HUES64 (cell line): ENCODE results near the gene MIPEP.
"Not testable (repeated sequence)": the region's sequence is repeated elsewhere in the genome, so short reads cannot be mapped to it uniquely, and the experiment has no call there.

Experiments used
- H3K27ac ChIP-seq: 2 replicates; pipeline ENCODE4 v1.7.0; 2013; ENCODE audit warnings: low read depth, low read length, inconsistent platforms
- H3K27me3 ChIP-seq: 2 replicates; pipeline ENCODE4 v1.6.1; 2013; ENCODE audit warnings: mild to moderate bottlenecking, low read length; ENCODE audit not compliant: insufficient read depth
- H3K36me3 ChIP-seq: 2 replicates; pipeline ENCODE4 v1.6.1; 2013; ENCODE audit warnings: mild to moderate bottlenecking, low read length; ENCODE audit not compliant: insufficient read depth
- H3K4me1 ChIP-seq: 2 replicates; pipeline ENCODE4 v1.6.1; 2013; ENCODE audit warnings: mild to moderate bottlenecking, low read length, moderate library complexity; ENCODE audit not compliant: insufficient read depth
- H3K4me3 ChIP-seq: 2 replicates; pipeline ENCODE4 v1.5.1; 2013; ENCODE audit warnings: mild to moderate bottlenecking, low read length, moderate library complexity
- H3K9ac ChIP-seq: 2 replicates; pipeline ENCODE4 v1.6.1; 2013; ENCODE audit warnings: mild to moderate bottlenecking, low read depth, low read length
- H3K9me3 ChIP-seq: 2 replicates; pipeline ENCODE4 v1.6.1; 2013; ENCODE audit warnings: low read depth, low read length; ENCODE audit not compliant: insufficient read depth
- WGBS: fragments of 150-250, 120-280 bp; methylation state at CpG from one replicate; pipeline ENCODE4 v1.1.7; 2013; ENCODE audit warnings: missing lambda C conversion rate; 5-methylcytosine and 5-hydroxymethylcytosine counted together

The MIPEP gene

DNA sequence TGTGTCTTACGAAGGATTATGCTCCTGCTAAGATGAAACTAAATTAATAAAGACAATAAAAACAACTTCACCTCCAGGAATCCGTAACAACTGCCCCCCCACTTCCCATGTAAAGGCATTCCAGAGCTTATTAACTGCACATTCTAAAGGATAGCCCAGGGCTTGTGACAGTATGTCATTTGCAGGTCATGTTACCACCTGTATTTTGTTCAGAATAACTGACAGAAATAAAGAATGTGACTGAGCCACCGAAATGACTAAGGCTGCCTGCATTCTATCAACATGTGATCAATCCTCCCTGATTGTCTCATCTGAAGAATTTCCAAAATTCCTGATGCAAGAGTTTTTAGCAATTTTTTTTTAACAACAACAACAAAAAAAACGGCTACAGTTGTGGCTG lies 117.2 kb downstream of the MIPEP start:
- H3K9me3 ChIP-seq: no peaks in the 10 kb centered on the region
- H3K9ac ChIP-seq: no peak overlapping the region
- no peak overlapping the region for H3K4me3 ChIP-seq
- no peak overlapping the region for H3K27ac ChIP-seq
- H3K36me3 ChIP-seq: no peaks in the 10 kb centered on the region
- no peaks in the 10 kb centered on the region for H3K4me1 ChIP-seq
- no peaks in the 10 kb centered on the region for H3K27me3 ChIP-seq
- WGBS: 89% methylated on average over 2 of the region's 4 CpGs

DNA sequence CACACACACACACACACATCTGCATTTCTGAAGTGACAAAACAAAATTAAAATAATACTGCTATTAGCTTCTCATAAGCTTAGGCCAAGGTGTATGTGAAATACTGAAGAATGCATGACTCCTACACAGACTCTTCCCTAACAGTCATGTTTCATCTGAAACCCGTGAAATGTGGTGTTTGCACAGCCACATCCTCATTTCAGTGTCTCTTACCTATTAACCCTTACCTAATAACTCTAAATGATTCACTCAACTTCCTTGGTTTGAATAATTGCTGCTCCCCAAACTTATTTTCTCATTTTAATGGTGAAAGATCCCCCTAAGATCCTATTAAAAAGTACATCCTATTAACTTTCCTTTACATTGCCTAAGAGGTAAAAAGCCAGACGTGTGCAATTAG lies 117.6 kb downstream of the MIPEP start:
- WGBS: 83% methylated on average over 1 of the region's 2 CpGs
- Histone ChIP-seq H3K9me3 (no peaks in the 10 kb centered on the region), H3K27me3 (no peaks in the 10 kb centered on the region), H3K4me1 (no peaks in the 10 kb centered on the region), H3K36me3 (no peaks in the 10 kb centered on the region), H3K27ac (no peak overlapping the region), H3K9ac (no peak overlapping the region), H3K4me3 (no peak overlapping the region)

DNA sequence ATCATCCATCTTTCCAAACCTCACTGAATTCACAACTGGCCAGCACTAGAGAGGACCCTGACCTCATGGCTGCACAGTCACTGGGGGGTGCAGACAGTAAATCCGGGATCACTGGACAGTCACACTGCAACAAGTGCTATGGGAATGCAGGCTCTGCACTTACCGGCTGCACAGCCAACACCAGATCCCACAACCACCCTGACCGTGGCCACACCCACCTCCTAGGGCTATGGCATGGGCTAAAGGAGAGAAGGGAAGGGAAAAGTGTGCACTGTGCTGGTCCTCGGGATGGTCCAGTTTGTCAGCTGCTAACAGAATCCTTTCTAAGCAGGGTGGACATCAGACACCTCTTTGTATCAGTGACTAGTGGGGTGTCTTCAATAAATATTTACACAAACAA lies 118.2 kb downstream of the MIPEP start:
- Histone ChIP-seq H3K27me3 (no peaks in the 10 kb centered on the region), H3K27ac (no peak overlapping the region), H3K36me3 (no peaks in the 10 kb centered on the region), H3K4me1 (no peaks in the 10 kb centered on the region), H3K4me3 (no peak overlapping the region), H3K9ac (no peak overlapping the region), H3K9me3 (no peaks in the 10 kb centered on the region)
- WGBS: 89% methylated on average over 4 of the region's 4 CpGs

DNA sequence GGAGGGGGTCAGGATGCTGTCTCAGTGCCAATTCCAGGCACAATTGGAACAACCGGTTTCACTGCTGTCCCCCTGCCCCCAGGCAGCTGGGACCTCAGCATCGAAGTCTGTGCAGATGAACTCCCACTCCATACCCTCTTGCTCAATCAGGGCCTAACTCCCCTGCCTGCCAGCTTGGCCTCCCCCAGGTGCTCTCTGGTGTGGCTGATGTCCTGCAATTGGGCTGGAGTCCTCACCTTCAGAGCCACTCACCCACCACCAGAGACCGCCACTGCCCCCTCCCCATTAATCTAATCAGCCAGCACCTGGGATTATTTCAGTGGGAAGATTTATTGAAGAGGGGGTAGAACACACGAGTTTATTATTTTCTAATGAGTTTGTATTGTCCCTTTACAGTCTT lies 118.8 kb downstream of the MIPEP start:
- Histone ChIP-seq H3K9me3 (no peaks in the 10 kb centered on the region), H3K27me3 (no peaks in the 10 kb centered on the region), H3K4me1 (no peaks in the 10 kb centered on the region), H3K4me3 (no peak overlapping the region), H3K9ac (no peak overlapping the region), H3K36me3 (no peaks in the 10 kb centered on the region), H3K27ac (no peak overlapping the region)
- 90% methylated on average over 3 of the region's 4 CpGs for WGBS

DNA sequence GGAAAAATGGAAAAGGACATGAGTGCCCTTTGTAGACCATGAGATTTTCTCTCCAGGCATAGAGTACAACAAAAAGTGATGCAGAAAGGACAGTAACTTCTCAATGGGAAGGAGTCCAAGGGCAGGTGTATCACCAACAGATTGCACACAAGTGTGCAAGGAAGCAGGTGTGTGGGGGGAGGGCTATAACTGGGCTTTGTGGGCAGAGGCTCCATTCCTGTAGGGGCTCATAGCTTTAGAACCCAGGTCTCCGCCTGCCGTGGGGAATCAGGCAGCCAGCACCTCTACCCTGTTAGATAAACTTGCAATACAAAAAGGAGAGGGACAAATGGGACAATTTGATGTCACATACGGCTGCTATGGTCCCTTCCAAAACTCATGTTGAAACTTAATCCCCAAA lies 119.8 kb downstream of the MIPEP start:
- H3K4me1 ChIP-seq: no peaks in the 10 kb centered on the region
- 92% methylated on average over 3 of the region's 3 CpGs for WGBS
- no peak overlapping the region for H3K9ac ChIP-seq
- H3K27ac ChIP-seq: no peak overlapping the region
- no peaks in the 10 kb centered on the region for H3K9me3 ChIP-seq
- no peaks in the 10 kb centered on the region for H3K27me3 ChIP-seq
- H3K4me3 ChIP-seq: no peak overlapping the region
- no peaks in the 10 kb centered on the region for H3K36me3 ChIP-seq

DNA sequence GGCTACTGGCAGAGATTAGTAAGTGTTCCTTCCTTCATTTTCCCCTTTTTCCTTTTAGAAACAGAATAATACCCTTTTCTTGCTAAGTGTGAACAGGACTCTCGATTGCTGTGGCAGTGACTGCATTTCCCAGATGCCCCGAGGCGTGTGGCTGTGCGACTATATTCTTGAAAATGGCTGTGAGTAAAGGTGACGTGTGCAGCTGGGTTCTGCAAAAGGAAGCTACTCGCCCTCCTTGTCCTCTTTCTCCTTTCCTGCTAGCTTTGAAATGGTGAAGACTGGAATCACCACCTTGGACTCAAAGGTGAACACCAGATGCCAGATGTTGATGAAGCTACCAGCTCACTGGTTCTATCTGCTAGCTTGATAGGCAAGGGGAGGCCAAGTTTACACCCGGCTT lies 121.4 kb downstream of the MIPEP start:
- WGBS: 93% methylated on average over 7 of the region's 7 CpGs
- Histone ChIP-seq H3K9ac (no peak overlapping the region), H3K9me3 (no peaks in the 10 kb centered on the region), H3K27ac (no peak overlapping the region), H3K36me3 (no peaks in the 10 kb centered on the region), H3K4me1 (no peaks in the 10 kb centered on the region), H3K4me3 (no peak overlapping the region), H3K27me3 (no peaks in the 10 kb centered on the region)

DNA sequence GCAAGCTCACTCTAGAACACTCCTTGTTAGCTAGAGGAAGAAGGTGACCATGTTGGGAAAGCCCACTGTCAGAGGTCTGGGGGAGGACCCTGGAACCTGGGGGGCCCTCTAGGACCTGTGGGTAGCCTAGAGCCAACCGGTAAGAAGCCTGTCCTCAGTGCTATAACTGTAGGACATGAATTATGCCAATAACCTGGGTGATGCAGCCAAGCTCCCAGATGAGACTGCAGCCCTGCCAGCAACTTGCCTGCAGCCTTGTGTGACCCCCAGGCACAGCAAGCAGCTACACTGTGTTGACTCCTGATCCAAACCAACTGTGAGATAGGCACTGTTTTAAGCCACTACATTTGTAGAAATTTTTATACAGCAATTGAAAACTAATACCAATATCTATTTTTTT lies 122.3 kb downstream of the MIPEP start:
- Histone ChIP-seq H3K36me3 (no peaks in the 10 kb centered on the region), H3K9me3 (no peaks in the 10 kb centered on the region), H3K27me3 (no peaks in the 10 kb centered on the region), H3K4me3 (no peak overlapping the region), H3K27ac (no peak overlapping the region), H3K9ac (no peak overlapping the region), H3K4me1 (no peaks in the 10 kb centered on the region)
- 78% methylated on average over 1 of the region's 1 CpG for whole genome bisulfite sequencing

DNA sequence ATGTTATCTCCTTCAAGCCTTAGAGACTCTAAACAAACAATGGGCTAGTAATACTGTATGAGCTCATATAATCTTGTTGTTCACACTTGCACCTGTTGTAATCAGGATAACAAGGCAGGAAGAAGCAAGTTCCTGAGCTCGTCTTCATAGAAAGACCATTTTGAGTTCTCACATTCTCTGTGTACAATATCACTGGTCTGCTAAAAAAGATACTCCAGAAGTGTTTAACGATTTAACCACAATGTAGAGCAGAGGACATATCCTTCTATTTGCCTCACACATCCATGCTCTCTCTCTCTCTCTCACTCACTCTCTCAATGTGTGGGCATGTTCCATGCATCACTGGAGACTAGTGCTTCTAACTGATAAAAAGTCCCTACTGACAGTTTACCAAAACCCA lies 122.9 kb downstream of the MIPEP start:
- H3K9ac ChIP-seq: no peak overlapping the region
- no peaks in the 10 kb centered on the region for H3K4me1 ChIP-seq
- H3K4me3 ChIP-seq: no peak overlapping the region
- no peaks in the 10 kb centered on the region for H3K27me3 ChIP-seq
- H3K36me3 ChIP-seq: no peaks in the 10 kb centered on the region
- H3K9me3 ChIP-seq: no peaks in the 10 kb centered on the region
- no peak overlapping the region for H3K27ac ChIP-seq
- 93% methylated on average over 2 of the region's 2 CpGs for WGBS

DNA sequence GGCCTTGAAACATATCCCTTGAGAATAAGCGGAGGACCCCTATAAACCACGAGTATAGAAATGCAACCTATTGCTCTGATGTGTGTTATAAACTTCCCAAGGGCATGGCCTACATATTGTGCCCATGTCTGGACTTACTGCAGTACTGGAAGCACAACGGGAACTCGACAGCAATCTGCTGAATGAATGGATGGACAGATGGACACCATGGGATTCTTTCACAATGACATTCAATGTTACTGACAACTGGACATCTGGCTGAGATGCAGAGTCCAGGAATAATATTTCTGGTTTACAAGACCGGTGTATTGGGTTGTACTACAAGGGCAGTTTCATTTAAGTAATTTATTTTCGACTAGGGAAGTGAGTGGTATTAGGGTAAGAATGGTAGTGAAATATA lies 123.7 kb downstream of the MIPEP start:
- Histone ChIP-seq H3K27ac (no peak overlapping the region), H3K9ac (no peak overlapping the region), H3K9me3 (no peaks in the 10 kb centered on the region), H3K4me3 (no peak overlapping the region), H3K27me3 (no peaks in the 10 kb centered on the region), H3K4me1 (no peaks in the 10 kb centered on the region), H3K36me3 (no peaks in the 10 kb centered on the region)
- WGBS: 97% methylated on average over 6 of the region's 6 CpGs

DNA sequence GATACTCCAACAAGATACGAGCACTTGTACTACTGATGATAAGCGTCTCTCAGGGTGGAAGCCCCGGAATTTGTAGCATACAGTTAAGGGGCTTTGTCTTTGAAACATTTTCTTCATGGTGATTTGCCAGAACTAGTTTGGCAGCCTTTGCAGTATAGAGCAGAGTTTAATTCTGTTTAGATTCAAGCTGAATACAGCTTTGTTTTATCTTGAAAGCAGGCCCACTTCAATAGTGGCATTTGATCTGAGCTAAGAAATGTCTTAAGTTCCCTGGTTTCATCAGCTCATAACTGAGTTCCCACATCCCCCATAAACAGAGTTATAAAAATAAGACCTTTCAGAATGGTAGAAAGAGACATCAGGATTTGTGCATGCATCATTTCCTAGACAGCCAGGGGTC lies 125.9 kb downstream of the MIPEP start:
- Histone ChIP-seq H3K36me3 (no peaks in the 10 kb centered on the region), H3K27me3 (no peaks in the 10 kb centered on the region), H3K27ac (no peak overlapping the region), H3K4me1 (no peaks in the 10 kb centered on the region), H3K4me3 (no peak overlapping the region), H3K9me3 (no peaks in the 10 kb centered on the region), H3K9ac (no peak overlapping the region)
- 93% methylated on average over 3 of the region's 3 CpGs for WGBS

DNA sequence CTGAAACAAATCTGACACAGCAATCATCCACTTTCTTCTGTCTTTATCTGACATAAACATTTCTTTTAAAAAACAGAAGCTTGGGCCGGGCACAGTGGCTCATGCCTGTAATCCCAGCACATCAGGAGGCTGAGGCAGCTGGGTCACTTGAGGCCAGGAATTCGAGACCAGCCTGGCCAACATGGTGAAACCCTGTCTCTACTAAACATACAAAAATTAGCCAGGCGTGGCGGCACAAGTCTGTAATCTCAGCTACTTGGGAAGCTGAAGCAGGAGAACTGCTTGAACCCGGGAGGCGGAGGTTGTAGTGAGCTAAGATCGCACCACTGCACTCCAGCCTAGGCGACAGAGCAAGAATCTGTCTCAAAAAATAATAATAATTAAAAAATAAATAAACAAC lies 127.4 kb downstream of the MIPEP start:
- 89% methylated on average over 7 of the region's 8 CpGs for WGBS
- H3K9ac ChIP-seq, H3K4me3 ChIP-seq, H3K4me1 ChIP-seq, H3K9me3 ChIP-seq, H3K27me3 ChIP-seq, H3K36me3 ChIP-seq, H3K27ac ChIP-seq: not testable (repeated sequence)

DNA sequence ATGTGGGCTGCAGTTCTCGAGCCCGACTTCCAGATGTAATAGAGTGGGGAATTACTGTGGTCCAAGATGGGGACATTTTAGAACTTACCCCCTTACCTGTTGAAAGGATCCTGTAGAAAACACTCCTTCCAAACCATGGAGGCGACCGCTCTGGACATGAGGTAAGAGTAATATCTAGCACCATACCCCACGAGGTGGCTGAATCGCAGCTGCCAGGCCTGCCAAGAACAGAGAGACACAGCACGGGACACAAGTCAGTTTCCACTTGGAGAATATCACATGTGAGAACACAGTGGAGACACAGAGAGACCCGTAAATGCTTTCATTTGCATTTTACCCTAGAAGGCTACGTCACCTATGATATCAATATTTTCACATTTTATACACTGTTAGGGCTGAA lies 129.2 kb downstream of the MIPEP start:
- no peaks in the 10 kb centered on the region for H3K27me3 ChIP-seq
- no peak overlapping the region for H3K27ac ChIP-seq
- no peaks in the 10 kb centered on the region for H3K36me3 ChIP-seq
- H3K9ac ChIP-seq: no peak overlapping the region
- H3K4me3 ChIP-seq: no peak overlapping the region
- 98% methylated on average over 9 of the region's 9 CpGs for WGBS
- H3K9me3 ChIP-seq: no peaks in the 10 kb centered on the region
- no peaks in the 10 kb centered on the region for H3K4me1 ChIP-seq
